Measurements from ENCODE around the gene DAP3. TPM values are rescaled to one million over a fixed set of nuclear protein-coding genes. Genes with fewer than 3 reads are reported as not detected.
A peak's percentile ranks its signal among the peaks of the same experiment; 100 is the strongest.
"Not testable (repeated sequence)": the region's sequence is repeated elsewhere in the genome, so short reads cannot be mapped to it uniquely, and the experiment has no call there.

The DAP3 gene
- total RNA-seq = 10 to 100 TPM; 85.1 to 96.0 TPM
- long read RNA-seq, transcript DAP3-202 (13 exons, 2,089 nt) = major isoform, 56 of 96 reads
- long read RNA-seq, transcript DAP3-203 (12 exons, 1,470 nt) = minor isoform, 6 of 96 reads
- long read RNA-seq, transcript DAP3-225 (12 exons, 1,894 nt) = minor isoform, 9 of 96 reads
- long read RNA-seq, transcript DAP3-201 (13 exons, 1,649 nt) = minor isoform, 9 of 96 reads
- long read RNA-seq, partial matches to known transcripts = 6 of 96 reads
- long read RNA-seq, other reads (novel, unspliced or antisense) = 10 of 96 reads

GRCh38 chr1:155689081-155689607 is at the start of gene DAP3:
DAP3 (plus strand) TSS chr1:155689091; CDS start chr1:155709780, 20,689 bp downstream.
- ATAC-seq; DNase-seq; intact Hi-C loops (cut with DNase I): not testable (repeated sequence)

- no peak for DNase-seq
- intact Hi-C loops (cut with DNase I) = no loop called here
- no peak for ATAC-seq
Measured at GRCh38 chr1:155640367-155640766, 48.5 kb upstream of the DAP3 start.

GRCh38 chr1:155642559-155643180 is 46.2 kb upstream of the DAP3 start:
- DNase-seq; intact Hi-C loops (cut with DNase I); ATAC-seq: not testable (repeated sequence)

GRCh38 chr1:155643230-155643629 is 45.7 kb upstream of the DAP3 start:
- DNase-seq (no peak), ATAC-seq (no peak)
- intact Hi-C loops (cut with DNase I) = no loop called here

- DNase-seq (no peak), ATAC-seq (peak in 1 of 2 donors; percentile 50)
- intact Hi-C loops (cut with DNase I) = no loop called here
Measured at GRCh38 chr1:155645034-155645598, 43.8 kb upstream of the DAP3 start.

GRCh38 chr1:155645648-155646047 is 43.2 kb upstream of the DAP3 start:
- ATAC-seq (peak in 1 of 2 donors; percentile 24), DNase-seq (peak; percentile 38)
- intact Hi-C loops (cut with DNase I) = no loop called here

- ATAC-seq = peak in 1 of 2 donors; percentile 65
- intact Hi-C loops (cut with DNase I) = no loop called here
- peak; percentile 37 for DNase-seq
Measured at GRCh38 chr1:155646307-155646706, 42.6 kb upstream of the DAP3 start.

- intact Hi-C loops (cut with DNase I) = no loop called here
- ATAC-seq (peak; percentile 85 to 94), DNase-seq (peak; percentile 24)
Measured at GRCh38 chr1:155648207-155649147, 40.4 kb upstream of the DAP3 start.

- no peak for ATAC-seq
- intact Hi-C loops (cut with DNase I) = no loop called here
Measured at GRCh38 chr1:155649676-155650075, 39.2 kb upstream of the DAP3 start.

GRCh38 chr1:155650231-155650757 is 38.6 kb upstream of the DAP3 start:
- DNase-seq (no peak), ATAC-seq (no peak)
- intact Hi-C loops (cut with DNase I) = no loop called here

More at GRCh38 chr1:155649676-155650075, 39.2 kb upstream of the DAP3 start:
- no peak for DNase-seq

- ATAC-seq (no peak), DNase-seq (no peak)
- intact Hi-C loops (cut with DNase I) = no loop called here
Measured at GRCh38 chr1:155651861-155652661, 36.8 kb upstream of the DAP3 start.

- DNase-seq (no peak), ATAC-seq (no peak)
- intact Hi-C loops (cut with DNase I) = no loop called here
Measured at GRCh38 chr1:155652951-155653350, 35.9 kb upstream of the DAP3 start.

GRCh38 chr1:155657463-155657862 is 31.4 kb upstream of the DAP3 start:
- no peak for DNase-seq
- no peak for ATAC-seq
- intact Hi-C loops (cut with DNase I) = no loop called here

GRCh38 chr1:155661239-155661638 is 27.7 kb upstream of the DAP3 start:
- DNase-seq; intact Hi-C loops (cut with DNase I); ATAC-seq: not testable (repeated sequence)

- intact Hi-C loops (cut with DNase I) = no loop called here
- ATAC-seq = no peak
- no peak for DNase-seq
Measured at GRCh38 chr1:155669233-155670162, 19.4 kb upstream of the DAP3 start.

GRCh38 chr1:155671750-155672149 is 17.1 kb upstream of the DAP3 start:
- ATAC-seq (no peak), DNase-seq (no peak)

GRCh38 chr1:155673003-155673402 is 15.9 kb upstream of the DAP3 start:
- ATAC-seq (no peak), DNase-seq (no peak)
- intact Hi-C loops (cut with DNase I) = no loop called here

More at GRCh38 chr1:155671750-155672149, 17.1 kb upstream of the DAP3 start:
- intact Hi-C loops (cut with DNase I) = no loop called here

Data from left cardiac atrium (tissue), 4 donors.